GM06990 (cell line): ENCODE results near the gene OR8B3.
"Not testable (repeated sequence)": the region's sequence is repeated elsewhere in the genome, so short reads cannot be mapped to it uniquely, and the experiment has no call there.

Source experiments
- DNase-seq: peaks from one replicate; pipeline ENCODE4 v3.0.0-alpha.2; 2011; ENCODE audit not compliant: insufficient read length; ENCODE audit errors: extremely low read depth
- H3K27me3 ChIP-seq: replicated peaks from 2 replicates; pipeline ENCODE4 v1.6.0; 2011; ENCODE audit warnings: low read length; ENCODE audit not compliant: control insufficient read depth, insufficient read depth
- H3K36me3 ChIP-seq: 2 replicates; pipeline ENCODE4 v1.5.1; 2011; ENCODE audit warnings: low read length; ENCODE audit not compliant: control insufficient read depth, insufficient read depth
- H3K4me3 ChIP-seq: replicated peaks from 2 replicates; pipeline ENCODE4 v1.5.1; 2011; ENCODE audit warnings: low read depth, mild to moderate bottlenecking, control low read depth, low read length
- TF ChIP-seq, protein P1 (sequence below): IDR thresholded peaks from 2 replicates; pipeline ENCODE4 v1.5.1; 2011; ENCODE audit warnings: low read length, control low read depth, mild to moderate bottlenecking, inconsistent platforms; ENCODE audit not compliant: insufficient read depth, poor library complexity, severe bottlenecking

OR8B3 gene

DNA sequence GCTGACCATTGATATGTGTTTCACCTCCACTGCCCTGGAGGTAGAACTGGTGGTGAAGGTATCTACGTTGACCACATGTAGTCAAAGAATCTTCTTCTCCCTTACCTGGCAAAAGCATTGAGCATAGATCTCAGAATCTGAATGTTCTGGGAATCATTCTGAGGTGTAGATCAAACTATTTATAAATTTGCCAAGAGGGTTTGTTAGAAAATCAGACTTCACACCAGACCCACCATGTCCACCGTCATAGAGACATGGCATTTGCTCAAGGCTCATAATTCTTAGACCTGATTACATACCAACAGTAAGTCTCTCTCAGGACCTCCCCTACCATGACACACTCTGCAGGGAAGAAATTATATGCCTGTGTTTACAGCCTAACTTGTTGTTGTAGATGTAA is 14.4 kb downstream of the OR8B3 start, which contains the start of gene OR8B2:
Gene OR8B2, minus strand, starts transcription at position 101 of the 400 bp plus-strand sequence. CDS start 1,156 bp downstream, outside the sequence.
- Histone ChIP-seq H3K4me3 (no peak within 1 kb of the TSS), H3K36me3 (no peaks in the 10 kb centered on the region), H3K27me3 (no peaks in the 10 kb centered on the region)
- DNase-seq: no peak
- TF ChIP-seq, protein P1, sequence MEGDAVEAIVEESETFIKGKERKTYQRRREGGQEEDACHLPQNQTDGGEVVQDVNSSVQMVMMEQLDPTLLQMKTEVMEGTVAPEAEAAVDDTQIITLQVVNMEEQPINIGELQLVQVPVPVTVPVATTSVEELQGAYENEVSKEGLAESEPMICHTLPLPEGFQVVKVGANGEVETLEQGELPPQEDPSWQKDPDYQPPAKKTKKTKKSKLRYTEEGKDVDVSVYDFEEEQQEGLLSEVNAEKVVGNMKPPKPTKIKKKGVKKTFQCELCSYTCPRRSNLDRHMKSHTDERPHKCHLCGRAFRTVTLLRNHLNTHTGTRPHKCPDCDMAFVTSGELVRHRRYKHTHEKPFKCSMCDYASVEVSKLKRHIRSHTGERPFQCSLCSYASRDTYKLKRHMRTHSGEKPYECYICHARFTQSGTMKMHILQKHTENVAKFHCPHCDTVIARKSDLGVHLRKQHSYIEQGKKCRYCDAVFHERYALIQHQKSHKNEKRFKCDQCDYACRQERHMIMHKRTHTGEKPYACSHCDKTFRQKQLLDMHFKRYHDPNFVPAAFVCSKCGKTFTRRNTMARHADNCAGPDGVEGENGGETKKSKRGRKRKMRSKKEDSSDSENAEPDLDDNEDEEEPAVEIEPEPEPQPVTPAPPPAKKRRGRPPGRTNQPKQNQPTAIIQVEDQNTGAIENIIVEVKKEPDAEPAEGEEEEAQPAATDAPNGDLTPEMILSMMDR: no peak

DNA sequence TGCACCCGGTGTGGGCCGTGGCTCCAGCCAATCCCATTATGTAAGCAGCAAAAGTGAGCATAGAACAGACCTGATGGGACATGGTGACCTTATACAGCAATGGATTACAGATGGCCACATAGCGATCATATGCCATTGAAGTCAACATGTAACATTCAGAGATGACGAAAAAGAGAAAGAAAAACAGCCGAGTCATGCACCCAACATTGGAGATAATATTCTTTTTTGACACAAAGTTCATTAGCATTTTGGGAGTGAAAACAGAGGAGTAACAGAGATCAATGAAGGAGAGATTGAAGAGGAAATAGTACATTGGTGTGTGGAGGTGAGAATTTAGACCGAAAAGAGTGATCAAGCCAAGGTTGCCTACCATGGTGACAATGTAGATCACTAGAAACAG is 16.0 kb downstream of the OR8B3 start:
- H3K36me3 ChIP-seq, H3K4me3 ChIP-seq, H3K27me3 ChIP-seq, DNase-seq: not testable (repeated sequence)

DNA sequence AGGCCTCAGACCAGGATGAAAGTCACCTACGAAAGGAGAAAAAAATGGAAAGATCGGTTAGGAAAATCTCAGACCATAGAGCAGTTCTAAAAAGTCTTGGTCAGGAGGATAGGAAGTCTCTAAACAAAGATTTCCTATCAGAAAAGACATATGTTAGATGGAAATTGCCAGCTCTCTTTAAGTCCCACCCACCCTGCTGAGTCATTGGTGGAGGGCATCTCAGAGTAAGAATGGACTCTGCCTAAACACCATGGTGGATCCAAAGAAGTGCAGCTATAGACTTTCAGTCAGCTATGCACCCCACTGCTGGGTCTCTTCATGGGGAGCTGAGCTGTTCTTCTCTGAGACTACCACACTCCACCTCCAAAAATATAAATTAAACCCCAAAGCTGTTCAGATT is 18.2 kb downstream of the OR8B3 start:
- no peak for DNase-seq
- Histone ChIP-seq H3K27me3 (no peaks in the 10 kb centered on the region), H3K4me3 (no peak overlapping the region), H3K36me3 (no peaks in the 10 kb centered on the region)
- TF ChIP-seq, protein P1: no peak

DNA sequence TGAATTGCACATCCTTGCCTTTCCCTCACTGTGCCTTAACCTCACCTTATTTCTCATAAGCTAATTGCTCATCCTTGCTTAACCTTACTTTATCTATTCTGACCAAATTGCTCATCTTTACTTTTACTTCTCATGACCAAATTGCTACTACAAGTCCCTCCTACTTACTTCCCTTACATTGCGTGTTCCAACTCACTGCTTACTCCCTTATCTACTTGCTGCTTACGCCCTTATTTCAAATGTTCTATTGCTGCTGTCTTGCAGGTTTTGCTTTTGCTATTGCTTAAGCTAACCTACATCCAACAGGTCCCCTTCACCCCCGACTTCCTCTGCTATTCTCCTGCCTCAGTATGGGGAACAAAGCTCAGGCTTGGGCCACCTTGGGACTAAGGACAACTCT is 22.5 kb downstream of the OR8B3 start:
- Histone ChIP-seq H3K36me3 (no peaks in the 10 kb centered on the region), H3K4me3 (no peak overlapping the region), H3K27me3 (no peaks in the 10 kb centered on the region; the same call in 1 of the 2 replicates)
- TF ChIP-seq, protein P1: no peak
- no peak for DNase-seq

DNA sequence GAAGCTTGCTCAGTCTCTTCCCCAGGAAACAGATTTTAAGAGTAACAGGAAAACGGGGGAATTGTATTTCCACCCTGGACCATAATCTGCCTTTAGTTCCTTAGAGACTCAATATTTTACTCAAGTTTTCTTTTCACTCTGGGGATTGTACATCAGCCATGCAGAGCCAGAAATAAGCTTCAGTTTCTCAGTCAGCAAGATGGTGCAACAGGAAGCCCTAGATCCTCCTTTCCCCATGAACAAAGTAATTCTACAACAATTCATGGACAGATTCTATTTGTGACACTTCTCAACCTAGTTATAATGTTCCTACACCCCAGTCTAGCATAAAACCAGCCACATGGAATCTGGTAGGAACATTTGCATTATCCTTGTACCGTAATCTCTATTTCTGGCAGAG is 39.3 kb downstream of the OR8B3 start:
- no peak for DNase-seq
- TF ChIP-seq, protein P1: no peak
- no peak overlapping the region for H3K4me3 ChIP-seq
- H3K36me3 ChIP-seq: no peaks in the 10 kb centered on the region
- H3K27me3 ChIP-seq: no peaks in the 10 kb centered on the region

DNA sequence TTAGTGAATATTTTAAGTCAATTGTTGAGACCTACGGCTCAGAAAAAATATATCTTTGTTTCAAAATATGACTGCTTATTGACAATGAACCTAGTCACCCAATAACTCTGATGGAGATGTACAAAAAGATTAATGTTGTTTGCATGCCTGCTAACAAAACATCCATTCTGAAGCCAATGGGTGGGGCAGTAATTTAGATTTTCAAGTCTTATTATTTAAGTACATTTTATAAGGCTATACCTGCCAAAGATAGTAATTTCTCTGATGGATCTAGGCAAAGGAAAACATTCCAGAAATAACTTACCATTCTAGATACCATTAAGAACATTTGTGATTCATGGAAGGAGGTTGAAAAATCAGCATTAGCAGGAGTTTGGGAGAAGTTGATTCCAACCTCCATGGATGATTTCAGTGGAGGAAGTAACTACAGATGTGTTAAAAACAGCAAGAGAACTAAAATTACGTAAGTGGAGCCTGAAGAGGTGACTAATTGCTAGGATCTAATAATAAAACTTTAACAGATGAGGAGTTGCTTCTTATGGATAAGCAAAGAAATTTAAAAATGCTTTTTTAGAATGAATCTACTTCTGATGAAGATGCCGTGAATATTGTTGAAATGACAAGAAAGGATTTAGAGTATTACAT is 52.4 kb downstream of the OR8B3 start:
- Histone ChIP-seq H3K4me3 (no peak overlapping the region), H3K36me3 (no peaks in the 10 kb centered on the region), H3K27me3 (no peaks in the 10 kb centered on the region)
- TF ChIP-seq, protein P1: no peak
- DNase-seq: no peak
